ENCODE measurements around the gene FAM217A.

Gene FAM217A

GRCh38 chr6:4074478-4075235, 4.3 kb downstream of the FAM217A start:
- Histone ChIP-seq H3K4me2 (ENCODE audit: low read length) (no peak overlapping the region), H3K4me1 (ENCODE audit: insufficient read depth, low read length, severe bottlenecking) (no peaks in the 10 kb centered on the region), H3K27ac (ENCODE audit: low read depth, low read length, poor library complexity, severe bottlenecking) (no peak overlapping the region), H4K20me1 (ENCODE audit: insufficient read depth, low read length) (no peaks in the 10 kb centered on the region), H3K36me3 (ENCODE audit: insufficient read depth, low read length) (no peaks in the 10 kb centered on the region), H3K9me2 (ENCODE audit: low read depth, low read length) (no peaks in the 10 kb centered on the region), H3K27me3 (ENCODE audit: insufficient read depth, low read length) (no peaks in the 10 kb centered on the region), H3F3A (ENCODE audit: insufficient read depth, low read length) (no peaks in the 10 kb centered on the region), H3K4me3 (ENCODE audit: low read depth, low read length, poor library complexity, severe bottlenecking) (no peak overlapping the region), H3K9me3 (ENCODE audit: low read length) (no peaks in the 10 kb centered on the region), H2AFZ (ENCODE audit: low read length) (no peak overlapping the region), H3K79me2 (ENCODE audit: insufficient read depth, low read length) (no peaks in the 10 kb centered on the region), H3K9ac (ENCODE audit: low read length) (no peak overlapping the region)
- no peak for TF ChIP-seq CTCF (IDR thresholded peaks at IDR 0.05; ENCODE audit: low read length)
- no peak for TF ChIP-seq EZH2 (IDR thresholded peaks at IDR 0.05; ENCODE audit: borderline replicate concordance, low read length)

GRCh38 chr6:4071330-4071729, 7.6 kb downstream of the FAM217A start:
- TF ChIP-seq CTCF (IDR thresholded peaks at IDR 0.05; ENCODE audit: low read length) (no peak), EZH2 (IDR thresholded peaks at IDR 0.05; ENCODE audit: borderline replicate concordance, low read length) (no peak)
- Histone ChIP-seq H3K4me2 (ENCODE audit: low read length) (no peak overlapping the region), H3K4me1 (ENCODE audit: insufficient read depth, low read length, severe bottlenecking) (no peaks in the 10 kb centered on the region), H3K79me2 (ENCODE audit: insufficient read depth, low read length) (no peaks in the 10 kb centered on the region), H2AFZ (ENCODE audit: low read length) (no peak overlapping the region), H3F3A (ENCODE audit: insufficient read depth, low read length) (no peaks in the 10 kb centered on the region), H3K27me3 (ENCODE audit: insufficient read depth, low read length) (no peaks in the 10 kb centered on the region), H3K36me3 (ENCODE audit: insufficient read depth, low read length) (no peaks in the 10 kb centered on the region), H3K9me3 (ENCODE audit: low read length) (no peaks in the 10 kb centered on the region), H3K4me3 (ENCODE audit: low read depth, low read length, poor library complexity, severe bottlenecking) (no peak overlapping the region), H3K9ac (ENCODE audit: low read length) (no peak overlapping the region), H3K9me2 (ENCODE audit: low read depth, low read length) (no peaks in the 10 kb centered on the region), H4K20me1 (ENCODE audit: insufficient read depth, low read length) (no peaks in the 10 kb centered on the region), H3K27ac (ENCODE audit: low read depth, low read length, poor library complexity, severe bottlenecking) (no peak overlapping the region)

- Histone ChIP-seq H3K36me3 (ENCODE audit: insufficient read depth, low read length) (peaks cover 17% of the 10 kb centered on the region), H3K27me3 (ENCODE audit: insufficient read depth, low read length) (no peaks in the 10 kb centered on the region), H3K4me3 (ENCODE audit: low read depth, low read length, poor library complexity, severe bottlenecking) (no peak overlapping the region), H3F3A (ENCODE audit: insufficient read depth, low read length) (no peaks in the 10 kb centered on the region), H2AFZ (ENCODE audit: low read length) (no peak overlapping the region), H3K4me2 (ENCODE audit: low read length) (no peak overlapping the region), H4K20me1 (ENCODE audit: insufficient read depth, low read length) (no peaks in the 10 kb centered on the region), H3K27ac (ENCODE audit: low read depth, low read length, poor library complexity, severe bottlenecking) (no peak overlapping the region), H3K9me2 (ENCODE audit: low read depth, low read length) (no peaks in the 10 kb centered on the region), H3K4me1 (ENCODE audit: insufficient read depth, low read length, severe bottlenecking) (no peaks in the 10 kb centered on the region), H3K79me2 (ENCODE audit: insufficient read depth, low read length) (no peaks in the 10 kb centered on the region), H3K9ac (ENCODE audit: low read length) (no peak overlapping the region), H3K9me3 (ENCODE audit: low read length) (no peaks in the 10 kb centered on the region)
- TF ChIP-seq EZH2 (IDR thresholded peaks at IDR 0.05; ENCODE audit: borderline replicate concordance, low read length): no peak
- no peak for TF ChIP-seq CTCF (IDR thresholded peaks at IDR 0.05; ENCODE audit: low read length)
These were observed 9.7 kb downstream of the FAM217A start for GRCh38 chr6:4069199-4069598.

All from OCI-LY1 (cell line).